HL-60/S4 treated with retinoic acid at 250 ng/mL for 4 days and 3 days (cell line): ENCODE measurements around the gene PCDHGB2.
"Not testable (repeated sequence)": the region's sequence is repeated elsewhere in the genome, so short reads cannot be mapped to it uniquely, and the experiment has no call there.

ENCODE experiments used
- in situ Hi-C: fragments of 300-500 bp; cut with MboI; formaldehyde crosslinking; loops from 2 replicates; pipeline ENCODE4 v1.7.0; 2022; ENCODE audit warnings: low sequenced_read_pairs

The PCDHGB2 gene

DNA sequence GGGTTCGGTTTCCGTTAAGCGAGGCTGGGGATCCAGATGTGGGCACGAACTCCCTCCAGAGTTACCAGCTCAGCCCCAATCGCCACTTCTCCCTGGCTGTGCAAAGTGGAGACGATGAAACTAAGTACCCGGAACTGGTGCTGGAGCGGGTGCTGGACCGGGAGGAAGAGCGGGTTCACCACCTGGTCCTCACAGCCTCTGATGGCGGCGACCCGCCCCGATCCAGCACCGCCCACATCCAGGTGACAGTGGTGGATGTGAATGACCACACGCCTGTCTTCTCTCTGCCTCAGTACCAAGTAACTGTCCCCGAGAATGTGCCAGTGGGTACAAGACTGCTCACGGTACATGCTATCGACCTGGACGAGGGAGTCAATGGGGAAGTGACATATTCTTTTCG lies 23.6 kb downstream of the PCDHGB2 start:
- in situ Hi-C loops: no loop called here

DNA sequence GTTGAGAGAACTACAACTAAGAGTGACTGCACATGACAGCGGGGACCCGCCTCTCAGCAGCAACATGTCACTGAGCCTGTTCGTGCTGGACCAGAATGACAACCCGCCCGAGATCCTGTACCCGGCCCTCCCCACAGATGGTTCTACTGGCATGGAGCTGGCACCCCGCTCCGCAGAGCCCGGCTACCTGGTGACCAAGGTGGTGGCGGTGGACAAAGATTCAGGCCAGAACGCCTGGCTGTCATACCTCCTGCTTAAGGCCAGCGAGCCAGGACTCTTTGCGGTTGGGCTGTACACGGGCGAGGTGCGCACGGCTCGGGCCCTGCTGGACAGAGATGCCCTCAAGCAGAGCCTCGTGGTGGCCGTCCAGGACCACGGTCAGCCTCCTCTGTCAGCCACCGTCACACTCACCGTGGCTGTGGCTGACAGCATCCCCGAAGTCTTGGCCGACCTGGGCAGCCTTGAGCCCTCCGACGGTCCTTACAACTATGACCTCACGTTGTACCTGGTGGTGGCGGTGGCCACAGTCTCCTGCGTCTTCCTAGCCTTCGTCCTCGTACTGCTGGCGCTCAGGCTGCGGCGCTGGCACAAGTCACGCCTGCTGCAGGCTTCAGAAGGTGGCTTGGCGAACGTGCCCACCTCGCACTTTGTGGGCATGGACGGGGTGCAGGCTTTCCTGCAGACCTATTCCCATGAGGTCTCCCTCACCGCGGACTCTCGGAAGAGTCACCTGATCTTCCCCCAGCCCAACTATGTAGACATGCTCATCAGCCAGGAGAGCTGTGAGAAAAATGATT lies 24.9 kb downstream of the PCDHGB2 start:
- in situ Hi-C loops: no loop called here

DNA sequence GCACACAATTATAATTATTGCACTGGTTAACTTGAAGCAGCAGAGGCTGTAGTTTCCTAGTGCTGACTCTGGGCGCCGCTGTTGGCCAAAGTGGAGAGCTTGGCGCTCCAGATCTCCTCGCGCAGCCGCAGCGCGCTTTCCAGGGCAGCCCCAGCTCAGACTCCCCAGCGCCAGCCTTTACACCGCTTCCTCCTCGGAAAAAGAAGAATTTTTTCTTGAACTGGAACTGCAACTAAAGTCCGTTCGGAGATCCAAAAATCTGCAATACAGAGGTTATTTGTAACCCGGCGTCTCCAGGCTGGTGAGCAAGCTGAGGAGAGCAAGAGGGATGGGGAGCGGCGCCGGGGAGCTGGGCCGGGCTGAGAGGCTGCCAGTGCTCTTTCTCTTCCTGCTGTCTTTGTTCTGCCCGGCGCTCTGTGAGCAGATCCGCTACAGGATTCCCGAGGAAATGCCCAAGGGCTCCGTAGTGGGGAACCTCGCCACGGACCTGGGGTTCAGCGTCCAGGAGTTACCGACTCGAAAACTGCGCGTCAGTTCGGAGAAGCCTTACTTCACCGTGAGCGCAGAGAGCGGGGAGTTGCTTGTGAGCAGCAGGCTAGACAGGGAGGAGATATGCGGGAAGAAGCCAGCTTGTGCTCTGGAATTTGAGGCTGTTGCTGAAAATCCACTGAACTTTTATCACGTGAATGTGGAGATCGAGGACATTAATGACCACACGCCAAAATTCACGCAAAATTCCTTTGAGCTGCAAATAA lies 27.9 kb downstream of the PCDHGB2 start, which contains the start of gene PCDHGB4:
Gene PCDHGB4 (plus strand): TSS at position 142 of the 755 bp plus-strand sequence. CDS start 187 bp downstream, at position 329.
- in situ Hi-C loops: not testable (repeated sequence)

DNA sequence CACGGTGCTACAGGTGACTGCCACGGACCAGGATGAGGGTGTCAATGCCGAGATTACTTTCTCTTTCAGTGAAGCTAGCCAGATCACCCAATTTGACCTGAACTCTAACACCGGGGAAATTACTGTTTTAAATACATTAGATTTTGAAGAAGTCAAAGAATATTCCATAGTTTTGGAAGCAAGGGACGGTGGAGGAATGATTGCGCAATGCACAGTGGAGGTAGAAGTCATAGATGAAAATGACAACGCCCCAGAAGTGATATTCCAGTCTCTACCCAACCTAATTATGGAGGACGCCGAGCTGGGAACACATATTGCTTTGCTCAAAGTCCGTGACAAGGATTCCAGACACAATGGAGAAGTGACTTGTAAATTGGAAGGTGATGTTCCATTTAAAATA lies 28.9 kb downstream of the PCDHGB2 start:
- in situ Hi-C loops: no loop called here

DNA sequence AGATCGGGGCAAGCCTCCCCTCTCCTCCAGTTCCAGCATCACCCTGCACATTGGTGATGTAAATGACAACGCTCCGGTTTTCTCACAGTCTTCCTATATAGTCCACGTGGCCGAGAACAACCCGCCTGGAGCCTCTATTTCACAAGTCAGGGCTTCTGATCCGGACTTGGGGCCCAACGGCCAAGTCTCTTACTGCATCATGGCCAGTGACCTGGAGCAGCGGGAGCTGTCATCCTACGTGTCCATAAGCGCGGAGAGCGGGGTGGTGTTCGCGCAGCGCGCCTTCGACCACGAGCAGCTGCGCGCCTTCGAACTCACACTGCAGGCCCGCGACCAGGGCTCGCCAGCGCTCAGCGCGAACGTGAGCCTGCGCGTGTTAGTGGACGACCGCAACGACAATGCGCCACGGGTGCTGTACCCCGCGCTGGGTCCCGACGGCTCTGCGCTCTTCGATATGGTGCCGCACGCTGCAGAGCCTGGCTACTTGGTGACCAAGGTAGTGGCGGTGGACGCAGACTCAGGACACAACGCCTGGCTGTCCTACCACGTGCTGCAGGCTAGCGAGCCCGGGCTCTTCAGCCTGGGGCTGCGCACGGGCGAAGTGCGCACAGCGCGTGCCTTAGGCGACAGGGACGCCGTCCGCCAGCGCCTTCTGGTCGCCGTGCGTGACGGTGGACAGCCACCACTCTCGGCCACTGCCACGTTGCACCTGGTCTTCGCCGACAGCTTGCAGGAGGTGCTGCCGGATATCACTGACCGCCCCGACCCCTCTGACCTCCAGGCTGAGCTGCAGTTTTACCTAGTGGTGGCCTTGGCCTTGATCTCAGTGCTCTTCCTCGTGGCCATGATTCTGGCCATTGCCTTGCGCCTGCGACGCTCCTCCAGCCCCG lies 29.6 kb downstream of the PCDHGB2 start:
- in situ Hi-C loops: no loop called here

DNA sequence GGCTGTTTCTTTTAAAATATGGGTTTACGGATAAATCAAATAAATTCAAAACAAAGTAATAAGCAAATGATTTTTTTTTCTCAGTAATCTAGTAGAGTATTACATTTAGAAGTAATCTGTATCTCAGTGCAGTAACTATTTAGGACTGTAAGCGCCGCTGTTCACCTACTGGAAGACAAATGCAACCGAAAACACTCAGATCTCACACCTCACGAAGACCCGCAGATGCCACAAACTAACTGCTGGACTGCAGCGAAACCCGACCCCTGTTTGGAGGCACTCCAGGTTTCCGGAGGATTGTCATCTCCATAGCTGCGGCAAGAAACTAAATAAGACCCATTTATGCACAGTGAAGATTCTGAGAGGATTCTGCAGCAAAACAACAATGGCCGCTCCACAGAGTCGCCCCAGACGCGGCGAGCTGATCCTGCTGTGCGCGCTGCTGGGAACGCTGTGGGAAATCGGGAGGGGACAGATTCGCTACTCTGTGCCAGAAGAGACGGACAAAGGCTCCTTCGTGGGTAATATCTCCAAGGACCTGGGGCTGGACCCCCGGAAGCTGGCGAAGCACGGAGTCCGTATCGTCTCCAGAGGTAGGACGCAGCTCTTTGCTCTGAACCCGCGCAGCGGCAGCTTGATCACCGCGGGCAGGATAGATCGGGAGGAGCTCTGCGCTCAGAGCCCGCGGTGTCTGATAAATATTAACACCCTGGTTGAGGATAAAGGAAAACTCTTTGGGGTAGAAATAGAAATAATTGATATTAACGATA lies 32.8 kb downstream of the PCDHGB2 start, which contains the start of gene PCDHGA8:
Gene PCDHGA8 (plus strand): TSS at position 205 of the 770 bp plus-strand sequence. CDS start 181 bp downstream, at position 386.
- in situ Hi-C loops: no loop called here

DNA sequence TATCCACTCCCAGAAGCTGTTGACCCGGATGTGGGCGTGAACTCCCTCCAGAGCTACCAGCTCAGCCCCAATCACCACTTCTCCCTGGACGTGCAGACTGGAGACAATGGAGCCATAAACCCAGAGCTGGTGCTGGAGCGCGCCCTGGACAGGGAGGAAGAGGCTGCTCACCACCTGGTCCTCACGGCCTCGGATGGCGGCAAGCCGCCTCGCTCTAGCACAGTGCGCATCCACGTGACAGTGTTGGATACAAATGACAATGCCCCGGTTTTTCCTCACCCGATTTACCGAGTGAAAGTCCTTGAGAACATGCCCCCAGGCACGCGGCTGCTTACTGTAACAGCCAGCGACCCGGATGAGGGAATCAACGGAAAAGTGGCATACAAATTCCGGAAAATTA lies 33.5 kb downstream of the PCDHGB2 start:
- in situ Hi-C loops: no loop called here

DNA sequence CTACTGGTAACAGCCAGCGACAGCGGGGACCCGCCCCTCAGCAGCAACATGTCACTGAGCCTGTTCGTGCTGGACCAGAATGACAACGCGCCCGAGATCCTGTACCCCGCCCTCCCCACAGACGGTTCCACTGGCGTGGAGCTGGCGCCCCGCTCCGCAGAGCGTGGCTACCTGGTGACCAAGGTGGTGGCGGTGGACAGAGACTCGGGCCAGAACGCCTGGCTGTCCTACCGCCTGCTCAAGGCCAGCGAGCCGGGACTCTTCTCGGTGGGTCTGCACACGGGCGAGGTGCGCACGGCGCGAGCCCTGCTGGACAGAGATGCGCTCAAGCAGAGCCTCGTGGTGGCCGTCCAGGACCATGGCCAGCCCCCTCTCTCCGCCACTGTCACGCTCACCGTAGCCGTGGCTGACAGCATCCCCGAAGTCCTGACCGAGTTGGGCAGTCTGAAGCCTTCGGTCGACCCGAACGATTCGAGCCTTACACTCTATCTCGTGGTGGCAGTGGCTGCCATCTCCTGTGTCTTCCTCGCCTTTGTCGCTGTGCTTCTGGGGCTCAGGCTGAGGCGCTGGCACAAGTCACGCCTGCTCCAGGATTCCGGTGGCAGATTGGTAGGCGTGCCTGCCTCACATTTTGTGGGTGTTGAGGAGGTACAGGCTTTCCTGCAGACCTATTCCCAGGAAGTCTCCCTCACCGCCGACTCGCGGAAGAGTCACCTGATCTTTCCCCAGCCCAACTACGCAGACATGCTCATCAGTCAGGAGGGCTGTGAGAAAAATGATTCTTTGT lies 34.8 kb downstream of the PCDHGB2 start:
- in situ Hi-C loops: not testable (repeated sequence)

DNA sequence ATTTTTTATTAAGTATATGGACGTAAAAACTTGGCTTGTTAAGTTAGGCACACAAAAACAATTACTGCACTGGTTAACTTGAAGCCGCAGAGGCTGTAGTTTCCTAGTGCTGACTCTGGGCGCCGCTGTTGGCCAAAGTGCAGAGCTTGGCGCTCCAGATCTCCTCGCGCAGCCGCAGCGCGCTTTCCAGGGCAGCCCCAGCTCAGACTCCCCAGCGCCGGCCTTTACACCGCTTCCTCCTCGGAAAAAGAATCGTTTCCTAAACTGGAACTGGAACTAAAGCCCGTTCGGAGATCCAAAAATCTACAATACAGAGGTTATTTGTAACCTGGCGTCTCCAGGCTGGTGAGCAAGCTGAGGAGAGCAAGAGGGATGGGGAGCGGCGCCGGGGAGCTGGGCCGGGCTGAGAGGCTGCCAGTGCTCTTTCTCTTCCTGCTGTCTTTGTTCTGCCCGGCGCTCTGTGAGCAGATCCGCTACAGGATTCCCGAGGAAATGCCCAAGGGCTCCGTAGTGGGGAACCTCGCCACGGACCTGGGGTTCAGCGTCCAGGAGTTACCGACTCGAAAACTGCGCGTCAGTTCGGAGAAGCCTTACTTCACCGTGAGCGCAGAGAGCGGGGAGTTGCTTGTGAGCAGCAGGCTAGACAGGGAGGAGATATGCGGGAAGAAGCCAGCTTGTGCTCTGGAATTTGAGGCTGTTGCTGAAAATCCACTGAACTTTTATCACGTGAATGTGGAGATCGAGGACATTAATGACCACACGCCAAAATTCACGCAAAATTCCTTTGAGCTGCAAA lies 38.2 kb downstream of the PCDHGB2 start, which contains the start of gene PCDHGB5:
Gene PCDHGB5 (plus strand): TSS at position 192 of the 796 bp plus-strand sequence. CDS start 181 bp downstream, at position 373.
- in situ Hi-C loops: not testable (repeated sequence)

DNA sequence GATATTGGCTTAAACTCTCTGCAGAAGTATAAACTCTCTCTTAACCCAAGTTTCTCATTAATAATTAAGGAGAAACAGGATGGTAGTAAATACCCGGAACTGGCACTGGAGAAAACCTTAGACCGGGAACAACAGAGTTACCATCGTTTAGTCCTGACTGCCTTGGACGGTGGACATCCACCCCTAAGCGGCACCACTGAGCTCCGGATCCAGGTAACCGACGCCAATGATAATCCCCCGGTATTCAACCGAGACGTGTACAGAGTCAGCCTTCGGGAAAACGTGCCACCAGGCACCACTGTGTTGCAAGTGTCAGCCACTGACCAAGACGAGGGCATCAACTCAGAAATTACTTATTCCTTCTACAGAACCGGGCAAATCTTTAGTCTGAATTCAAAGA lies 38.8 kb downstream of the PCDHGB2 start:
- in situ Hi-C loops: no loop called here

DNA sequence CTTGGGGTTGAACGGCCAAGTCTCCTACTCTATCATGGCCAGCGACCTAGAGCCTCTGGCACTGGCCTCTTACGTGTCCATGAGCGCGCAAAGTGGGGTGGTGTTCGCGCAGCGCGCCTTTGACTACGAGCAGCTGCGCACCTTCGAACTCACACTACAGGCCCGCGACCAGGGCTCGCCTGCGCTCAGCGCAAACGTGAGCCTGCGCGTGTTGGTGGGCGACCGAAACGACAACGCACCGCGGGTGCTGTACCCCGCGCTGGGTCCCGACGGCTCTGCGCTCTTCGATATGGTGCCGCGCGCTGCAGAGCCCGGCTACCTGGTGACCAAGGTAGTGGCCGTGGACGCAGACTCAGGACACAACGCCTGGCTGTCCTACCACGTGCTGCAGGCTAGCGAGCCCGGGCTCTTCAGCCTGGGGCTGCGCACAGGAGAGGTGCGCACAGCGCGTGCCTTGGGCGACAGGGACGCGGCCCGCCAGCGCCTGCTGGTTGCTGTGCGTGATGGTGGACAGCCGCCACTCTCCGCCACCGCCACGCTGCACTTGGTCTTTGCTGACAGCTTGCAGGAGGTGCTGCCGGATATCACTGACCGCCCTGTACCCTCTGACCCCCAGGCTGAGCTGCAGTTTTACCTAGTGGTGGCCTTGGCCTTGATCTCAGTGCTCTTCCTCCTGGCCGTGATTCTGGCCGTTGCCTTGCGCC lies 39.9 kb downstream of the PCDHGB2 start:
- in situ Hi-C loops: no loop called here

DNA sequence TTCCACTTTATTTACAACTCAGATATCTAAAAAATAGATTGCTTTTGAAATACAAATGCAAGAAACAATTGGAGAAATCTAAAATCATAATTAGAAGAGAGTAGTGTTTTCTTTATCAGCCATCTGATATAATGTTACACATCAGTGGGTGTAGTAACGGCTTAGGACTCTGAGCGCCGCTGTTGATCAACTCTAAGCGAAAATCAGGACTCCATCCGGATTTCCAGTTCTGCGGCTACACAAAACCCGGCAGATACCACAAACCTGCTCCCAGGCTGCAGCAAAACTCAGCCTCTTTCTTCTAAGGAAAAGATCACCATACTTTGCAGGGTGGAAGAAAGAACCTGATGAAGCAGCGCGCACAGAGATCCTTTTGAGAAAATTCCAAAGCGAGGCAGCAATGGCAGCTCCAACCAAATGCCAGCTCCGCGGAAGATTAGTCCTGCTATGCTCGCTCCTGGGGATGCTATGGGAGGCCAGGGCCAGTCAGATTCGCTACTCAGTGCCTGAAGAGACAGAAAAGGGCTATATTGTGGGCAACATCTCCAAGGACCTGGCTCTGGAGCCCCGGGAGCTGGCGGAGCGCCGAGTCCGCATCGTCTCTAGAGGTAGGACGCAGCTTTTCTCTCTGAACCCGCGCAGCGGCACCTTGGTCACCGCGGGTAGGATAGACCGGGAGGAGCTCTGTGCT lies 42.9 kb downstream of the PCDHGB2 start, which contains the start of gene PCDHGA9:
Gene PCDHGA9 (plus strand): TSS at position 226 of the 691 bp plus-strand sequence. CDS start 175 bp downstream, at position 401.
- in situ Hi-C loops: no loop called here

DNA sequence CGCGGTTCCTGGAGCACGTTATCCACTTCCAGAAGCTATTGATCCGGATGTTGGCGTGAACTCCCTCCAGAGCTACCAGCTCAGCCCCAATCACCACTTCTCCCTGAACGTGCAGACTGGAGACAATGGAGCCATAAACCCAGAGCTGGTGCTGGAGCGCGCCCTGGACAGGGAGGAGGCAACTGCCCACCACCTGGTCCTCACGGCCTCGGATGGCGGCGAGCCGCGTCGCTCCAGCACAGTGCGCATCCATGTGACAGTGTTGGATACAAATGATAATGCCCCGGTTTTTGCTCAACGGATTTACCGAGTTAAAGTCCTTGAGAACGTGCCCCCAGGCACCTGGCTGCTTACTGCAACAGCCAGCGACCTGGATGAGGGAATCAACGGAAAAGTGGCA lies 43.6 kb downstream of the PCDHGB2 start:
- in situ Hi-C loops: no loop called here

DNA sequence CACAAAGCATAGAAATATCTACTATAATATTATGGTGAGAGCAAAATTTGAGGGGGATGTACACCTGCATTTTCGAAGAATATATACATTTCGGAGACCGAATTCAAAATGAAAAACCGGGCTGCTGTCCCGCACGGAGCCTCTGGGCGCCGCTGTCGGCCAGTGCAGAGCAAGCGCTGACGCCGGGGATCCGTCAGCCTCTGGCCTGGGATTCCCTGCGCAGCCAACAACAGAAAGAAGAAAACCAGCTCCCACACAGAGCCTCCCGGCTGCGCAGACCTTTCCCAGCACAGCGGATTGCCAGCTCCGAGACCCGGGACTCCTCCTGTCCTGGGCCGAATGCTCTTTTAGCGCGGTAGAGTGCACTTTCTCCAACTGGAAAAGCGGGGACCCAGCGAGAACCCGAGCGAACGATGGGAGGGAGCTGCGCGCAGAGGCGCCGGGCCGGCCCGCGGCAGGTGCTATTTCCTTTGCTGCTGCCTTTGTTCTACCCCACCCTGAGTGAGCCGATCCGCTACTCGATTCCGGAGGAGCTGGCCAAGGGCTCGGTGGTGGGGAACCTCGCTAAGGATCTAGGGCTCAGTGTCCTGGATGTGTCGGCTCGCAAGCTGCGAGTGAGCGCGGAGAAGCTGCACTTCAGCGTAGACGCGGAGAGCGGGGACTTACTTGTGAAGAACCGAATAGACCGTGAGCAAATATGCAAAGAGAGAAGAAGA lies 48.2 kb downstream of the PCDHGB2 start, which contains the start of gene PCDHGB6:
Gene PCDHGB6 (plus strand): TSS at position 232 of the 716 bp plus-strand sequence. CDS start 182 bp downstream, at position 414.
- in situ Hi-C loops: not testable (repeated sequence)

DNA sequence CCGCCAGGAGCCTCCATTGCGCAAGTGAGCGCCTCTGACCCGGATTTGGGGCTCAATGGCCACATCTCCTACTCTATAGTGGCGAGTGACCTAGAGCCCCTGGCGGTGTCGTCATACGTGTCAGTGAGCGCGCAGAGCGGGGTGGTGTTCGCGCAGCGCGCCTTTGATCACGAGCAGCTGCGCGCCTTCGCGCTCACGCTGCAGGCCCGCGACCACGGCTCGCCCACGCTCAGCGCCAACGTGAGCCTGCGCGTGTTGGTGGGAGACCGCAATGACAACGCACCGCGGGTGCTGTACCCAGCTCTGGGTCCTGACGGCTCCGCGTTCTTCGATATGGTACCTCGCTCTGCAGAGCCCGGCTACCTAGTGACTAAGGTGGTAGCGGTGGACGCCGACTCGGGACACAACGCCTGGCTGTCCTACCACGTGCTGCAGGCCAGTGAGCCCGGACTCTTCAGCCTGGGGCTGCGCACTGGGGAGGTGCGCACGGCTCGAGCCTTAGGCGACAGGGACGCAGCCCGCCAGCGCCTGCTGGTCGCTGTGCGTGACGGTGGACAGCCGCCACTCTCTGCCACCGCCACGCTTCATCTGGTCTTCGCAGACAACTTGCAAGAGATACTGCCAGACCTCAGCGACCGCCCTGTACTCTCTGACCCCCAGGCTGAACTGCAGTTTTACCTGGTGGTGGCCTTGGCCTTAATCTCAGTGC lies 50.0 kb downstream of the PCDHGB2 start:
- in situ Hi-C loops: no loop called here

DNA sequence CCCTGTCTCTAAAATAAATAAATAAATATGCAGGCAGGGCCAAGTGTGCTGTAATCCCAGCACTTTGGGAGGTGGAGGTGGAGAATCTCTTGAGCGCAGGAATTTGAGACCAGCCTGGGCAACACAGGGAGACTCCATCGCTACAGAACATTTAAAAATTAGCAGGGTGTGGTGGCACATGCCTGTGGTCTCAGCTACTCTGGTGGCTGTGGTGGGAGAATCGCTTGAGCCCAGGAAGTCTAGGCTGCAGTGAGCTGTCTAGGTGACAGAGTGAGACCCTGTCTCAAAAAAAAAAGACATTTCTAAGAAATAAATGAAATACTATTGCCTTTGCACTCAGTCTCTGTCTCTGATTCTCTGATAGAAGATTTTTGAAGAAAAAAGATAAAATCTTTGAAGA lies 51.8 kb downstream of the PCDHGB2 start:
- in situ Hi-C loops: no loop called here
